AG09319 (cell line): ENCODE measurements around the gene HS3ST4.

ENCODE experiments used
- DNase-seq: peaks from one replicate; pipeline ENCODE4 v3.0.0-alpha.2; 2010; ENCODE audit warnings: low read depth; ENCODE audit errors: extremely low read depth
- CTCF ChIP-seq: IDR thresholded peaks from 2 replicates; pipeline ENCODE4 v1.5.1; 2011; ENCODE audit warnings: low read depth, mild to moderate bottlenecking, inconsistent platforms, low read length, moderate library complexity

The HS3ST4 gene

GRCh38 chr16:25912321-25912720 is 220.6 kb downstream of the HS3ST4 start:
- DNase-seq, result no peak

GRCh38 chr16:25914357-25914962 is 222.7 kb downstream of the HS3ST4 start:
- DNase-seq, result no peak
- no peak for TF ChIP-seq CTCF

More at GRCh38 chr16:25912321-25912720, 220.6 kb downstream of the HS3ST4 start:
- no peak for TF ChIP-seq CTCF

- no peak for DNase-seq
- TF ChIP-seq CTCF, result no peak
Measured at GRCh38 chr16:25916037-25916436, 224.3 kb downstream of the HS3ST4 start.

GRCh38 chr16:25922438-25922837 is 230.7 kb downstream of the HS3ST4 start:
- no peak for DNase-seq
- no peak for TF ChIP-seq CTCF

- DNase-seq, result no peak
- TF ChIP-seq CTCF, result no peak
Measured at GRCh38 chr16:25925421-25925820, 233.7 kb downstream of the HS3ST4 start.

GRCh38 chr16:25931473-25932035 is 239.8 kb downstream of the HS3ST4 start:
- DNase-seq, result no peak
- no peak for TF ChIP-seq CTCF

GRCh38 chr16:25941800-25942499 is 250.2 kb downstream of the HS3ST4 start:
- TF ChIP-seq CTCF, result no peak
- no peak for DNase-seq
